Testis (tissue), 3 donors: ENCODE results near the gene AGAP1. TPM values are rescaled to one million over a fixed set of nuclear protein-coding genes. Genes with fewer than 3 reads are reported as not detected.

Experiments
- DNase-seq: peaks from one replicate; pipeline ENCODE4 v3.0.0-alpha.2; 2019
- H3K27ac ChIP-seq, 2 donors: fragments of 200-600 bp; sonication (generic); one replicate each; pipeline ENCODE4 v1.5.1; 2019
- H3K27me3 ChIP-seq: fragments of 200-600 bp; sonication (generic); one replicate; pipeline ENCODE4 v1.5.1; 2019
- H3K36me3 ChIP-seq: fragments of 200-600 bp; sonication (generic); one replicate; pipeline ENCODE4 v1.5.1; 2017; ENCODE audit warnings: low read depth; ENCODE audit errors: missing control alignments
- H3K4me1 ChIP-seq: fragments of 200-600 bp; sonication (generic); one replicate; pipeline ENCODE4 v1.5.1; 2019
- H3K4me3 ChIP-seq, 2 donors: fragments of 200-600 bp; sonication (generic); one replicate each; pipeline ENCODE4 v1.5.1; 2017 to 2019
- H3K9me3 ChIP-seq: fragments of 200-600 bp; sonication (generic); one replicate; pipeline ENCODE4 v1.5.1; 2017
- CTCF ChIP-seq, 3 experiments: fragments of 450-650 bp in 2 of 3; fragments of 200-600 bp in 1 of 3; sonication (generic) in 1 of 3; IDR thresholded peaks; one replicate each; pipeline ENCODE4 v1.5.1; 2016 to 2019; ENCODE audit warnings: antibody characterized with exemption in 3 of 3, mild to moderate bottlenecking in 2 of 3, moderate library complexity in 1 of 3
- POLR2A ChIP-seq: fragments of 450-650 bp; IDR thresholded peaks from one replicate; pipeline ENCODE4 v1.6.1; 2017; ENCODE audit warnings: antibody characterized with exemption, mild to moderate bottlenecking, moderate library complexity
- whole genome bisulfite sequencing, 2 donors: methylation state at CpG; one replicate each; pipeline ENCODE4 v1.1.5; 2018; 5-methylcytosine and 5-hydroxymethylcytosine counted together
- intact Hi-C: fragments of 100-400 bp; cut with DNase I; formaldehyde crosslinking; loops from one replicate; pipeline ENCODE4 v1.15.1; 2023; ENCODE audit warnings: low total_unique reads
- polyA plus RNA-seq: library from polyadenylated mRNA; stranded (reverse); fragments of 350-450 nt; fragmentation: Illumina TruSeq; extraction: RNeasy Lipid Tissue Mini Kit (QIAGEN cat#74804); gene quantifications from one replicate; pipeline ENCODE4 v1.2.3, GENCODE V29; 2014; ENCODE audit warnings: low read depth, low replicate concordance; ENCODE audit not compliant: insufficient read depth
- total RNA-seq, 2 donors: library from RNA; depleted of rRNA; stranded (reverse); fragments of >200 nt; gene quantifications; one replicate each; pipeline ENCODE4 v1.2.3, GENCODE V29; 2016

Gene AGAP1
- total and polyA plus RNA-seq, 3 donors from 2014 or later, result 21.4 to 45.5 (median 40.7) TPM

DNA sequence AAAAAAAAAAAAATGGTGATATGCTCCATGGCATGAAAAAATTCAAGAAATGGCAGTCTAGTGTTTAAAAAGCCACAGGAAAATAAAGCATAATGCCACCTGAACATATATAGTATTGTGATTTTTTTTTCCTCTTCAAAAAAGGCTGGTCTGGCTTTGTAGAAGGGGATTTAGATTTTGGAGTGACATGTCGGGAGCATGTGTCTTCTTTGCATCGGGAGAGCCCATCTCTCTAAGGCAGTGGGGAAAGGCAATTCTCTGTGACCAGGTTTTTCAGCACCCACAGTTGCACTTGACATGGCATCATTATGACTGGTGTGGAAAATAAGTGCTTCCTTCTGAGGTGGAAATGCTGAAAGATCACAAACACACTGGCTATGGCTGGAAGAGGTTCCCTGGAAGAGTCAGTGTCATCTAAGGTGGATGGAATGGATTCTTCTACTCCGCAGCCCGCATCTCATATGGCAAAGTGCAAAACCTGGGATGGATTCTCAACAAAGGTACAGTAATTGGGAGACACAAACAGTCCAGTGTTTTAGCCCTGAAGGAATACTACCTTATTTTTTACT lies 172.5 kb downstream of the AGAP1 start:
- DNase-seq, result peak; percentile 72
- Histone ChIP-seq H3K9me3 (no peaks in the 10 kb centered on the region), H3K36me3 (no peaks in the 10 kb centered on the region), H3K27ac (no peak overlapping the region), H3K27me3 (no peaks in the 10 kb centered on the region), H3K4me3 (no peak overlapping the region), H3K4me1 (peaks cover 6% of the 10 kb centered on the region)
- TF ChIP-seq POLR2A (no peak), CTCF (IDR thresholded peaks at IDR 0.05) (peak in 1 of 3 experiments; percentile 29)
- intact Hi-C loops, result no loop called here
- 0 to 3% methylated on average over 4 of the region's 4 CpGs for WGBS, 2 donors

DNA sequence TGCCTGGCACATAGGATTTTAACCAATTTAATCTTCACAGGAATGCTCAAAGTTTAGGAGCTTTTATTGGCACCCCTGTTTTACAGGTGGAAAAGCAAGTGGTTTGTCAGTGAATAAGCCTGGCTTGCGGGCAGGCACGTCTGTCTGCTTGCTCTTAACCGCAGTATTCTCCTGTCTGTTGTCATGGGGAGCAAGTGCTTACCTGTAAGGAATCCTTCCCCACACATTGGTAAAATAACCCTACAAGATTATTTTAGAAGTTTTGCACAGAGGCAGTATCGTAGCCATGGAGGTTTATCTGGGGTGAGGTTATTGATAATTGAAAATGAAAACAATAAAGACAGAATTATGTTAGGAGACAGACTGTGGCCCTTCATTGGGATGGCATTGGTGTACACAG lies 174.9 kb downstream of the AGAP1 start:
- 79 to 85% methylated on average over 4 of the region's 4 CpGs for WGBS, 2 donors
- Histone ChIP-seq H3K9me3 (no peaks in the 10 kb centered on the region), H3K36me3 (no peaks in the 10 kb centered on the region), H3K4me1 (peaks cover 4% of the 10 kb centered on the region), H3K27me3 (no peaks in the 10 kb centered on the region), H3K4me3 (no peak overlapping the region), H3K27ac (no peak overlapping the region)
- TF ChIP-seq CTCF (IDR thresholded peaks at IDR 0.05) (no peak), POLR2A (no peak)
- no peak for DNase-seq
- intact Hi-C loops, result no loop called here

DNA sequence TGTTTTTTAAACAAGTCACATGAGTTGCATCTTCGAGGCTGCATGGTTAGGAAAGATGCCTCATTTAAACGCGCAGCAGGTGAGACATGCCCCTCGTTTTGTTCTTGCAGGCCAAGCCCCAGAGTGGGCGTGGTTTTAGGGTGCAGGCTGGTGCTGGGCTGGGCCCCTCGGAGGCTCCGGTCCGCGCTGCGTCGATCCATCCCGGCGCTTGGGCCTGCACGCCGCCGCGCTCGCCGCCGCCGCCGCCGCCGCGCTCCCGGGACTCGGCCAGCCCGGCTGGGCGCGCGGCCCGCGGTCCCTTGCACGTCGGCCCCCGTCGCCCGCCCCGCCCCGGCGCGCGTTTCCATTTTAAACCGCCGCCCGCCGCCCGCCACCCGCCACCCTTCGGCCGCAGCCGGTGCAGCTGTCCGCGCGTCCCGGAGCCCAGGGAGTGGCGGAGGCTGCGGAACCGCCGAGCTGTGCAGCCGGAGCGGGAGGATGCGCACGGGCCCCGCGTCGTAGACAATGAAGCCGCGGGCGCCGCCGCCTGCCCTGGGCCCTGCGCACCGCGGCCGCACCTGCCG lies 175.5 kb downstream of the AGAP1 start:
- Histone ChIP-seq H3K4me3 (peak overlapping the region in 1 of 2 donors; percentile 51), H3K27me3 (no peaks in the 10 kb centered on the region), H3K9me3 (no peaks in the 10 kb centered on the region), H3K36me3 (no peaks in the 10 kb centered on the region), H3K4me1 (peaks cover 4% of the 10 kb centered on the region), H3K27ac (no peak overlapping the region)
- intact Hi-C loops, result no loop called here
- TF ChIP-seq CTCF (IDR thresholded peaks at IDR 0.05), result no peak
- no peak for TF ChIP-seq POLR2A
- DNase-seq, result peak; percentile 64
- 2 to 4% methylated on average over 4 to 35 of the region's 77 CpGs for WGBS, 2 donors

- 1% methylated on average over 35 of the region's 148 CpGs; no CpG with 5 or more reads in 1 of the 2 donors for WGBS, 2 donors
Measured at GRCh38 chr2:235669983-235670962, 176.4 kb downstream of the AGAP1 start.

More at GRCh38 chr2:235669983-235670962, 176.4 kb downstream of the AGAP1 start:
- intact Hi-C loops, result loop anchor here (5.0 kb wide), 1 partner anchor 73 kb away; no protein-coding TSS in a partner anchor
- H3K4me1 ChIP-seq, result peaks cover 4% of the 10 kb centered on the region
- TF ChIP-seq POLR2A (no peak), CTCF (IDR thresholded peaks at IDR 0.05) (peak; percentile 30 to 63 (median 31))
- no peaks in the 10 kb centered on the region for H3K9me3 ChIP-seq
- H3K27me3 ChIP-seq, result no peaks in the 10 kb centered on the region
- peak; percentile 79 for DNase-seq
- no peaks in the 10 kb centered on the region for H3K36me3 ChIP-seq
- no peak overlapping the region for H3K27ac ChIP-seq
- H3K4me3 ChIP-seq, result peak overlapping the region; percentile 30 to 51
